Natural killer cell (primary cell): ENCODE measurements around the gene ATP8B3. TPM values are rescaled to one million over a fixed set of nuclear protein-coding genes. Genes with fewer than 3 reads are reported as not detected.

Experiments used
- ATAC-seq, 3 donors: fragments of 150-1000 bp in 2 of 3; fragments of 200-7000 bp in 1 of 3; cut with Tn5 transposase; 1 replicate in 1 of 3; 2 replicates in 2 of 3; pipeline ENCODE4 v1.10.0; 2021; ENCODE audit warnings: mild to moderate bottlenecking in 2 of 3, moderate library complexity in 2 of 3
- DNase-seq, 2 donors: peaks; one replicate each; pipeline versions ENCODE4 v3.0.0 to v3.0.0-alpha.2; 2013 to 2021; ENCODE audit warnings: mixed read lengths in 1 of 2
- H3K27ac ChIP-seq: one replicate; pipeline ENCODE4 v1.5.1; 2013; ENCODE audit warnings: mild to moderate bottlenecking, low read length
- H3K27me3 ChIP-seq: one replicate; pipeline ENCODE4 v1.6.1; 2013; ENCODE audit warnings: low read length; ENCODE audit not compliant: control insufficient read depth, insufficient read depth
- H3K36me3 ChIP-seq: one replicate; pipeline ENCODE4 v1.6.1; 2013; ENCODE audit warnings: low read length; ENCODE audit not compliant: control insufficient read depth, insufficient read depth
- H3K4me1 ChIP-seq: one replicate; pipeline ENCODE4 v1.6.1; 2013; ENCODE audit warnings: low read length; ENCODE audit not compliant: control insufficient read depth, insufficient read depth
- H3K4me3 ChIP-seq: one replicate; pipeline ENCODE4 v1.5.1; 2013; ENCODE audit warnings: low read length
- H3K9me3 ChIP-seq: one replicate; pipeline ENCODE4 v1.6.1; 2013; ENCODE audit warnings: low read length; ENCODE audit not compliant: control insufficient read depth, insufficient read depth
- H3K27ac Mint-ChIP-seq, 2 donors: one replicate each; pipeline ENCODE4 v1.8.0; 2022; ENCODE audit warnings: mild to moderate bottlenecking in 2 of 2, mixed read lengths in 2 of 2, moderate library complexity in 1 of 2
- H3K27me3 Mint-ChIP-seq, 2 donors: one replicate each; pipeline ENCODE4 v1.8.0; 2022; ENCODE audit warnings: low read depth in 2 of 2, mixed read lengths in 2 of 2
- H3K36me3 Mint-ChIP-seq: one replicate; pipeline ENCODE4 v1.8.0; 2022; ENCODE audit warnings: mixed read lengths
- H3K4me1 Mint-ChIP-seq, 2 donors: one replicate each; pipeline ENCODE4 v1.8.0; 2022; ENCODE audit warnings: mixed read lengths in 2 of 2
- H3K4me3 Mint-ChIP-seq: one replicate; pipeline ENCODE4 v1.8.0; 2022; ENCODE audit warnings: mild to moderate bottlenecking, moderate library complexity, mixed read lengths
- H3K9me3 Mint-ChIP-seq, 2 donors: one replicate each; pipeline ENCODE4 v1.8.0; 2022; ENCODE audit warnings: mixed read lengths in 2 of 2
- CTCF ChIP-seq: fragments of 200-600 bp; IDR thresholded peaks from one replicate; pipeline ENCODE4 v1.8.0; 2022; ENCODE audit warnings: antibody characterized with exemption
- WGBS: methylation state at CpG from one replicate; pipeline ENCODE4 v1.1.7; 2013; ENCODE audit warnings: missing lambda C conversion rate; ENCODE audit not compliant: insufficient coverage; 5-methylcytosine and 5-hydroxymethylcytosine counted together
- intact Hi-C: fragments of 100-400 bp; cut with micrococcal nuclease; formaldehyde crosslinking; loops from one replicate; pipeline ENCODE4 v1.14.2; 2022
- total RNA-seq, 4 donors: library from RNA; stranded (reverse); fragments of 120-200 nt in 1 of 4; gene quantifications; one replicate each; pipeline versions ENCODE4 v1.2.3 to v1.2.4, GENCODE V29; 2013 to 2022

ATP8B3 gene
- total RNA-seq, 3 donors from 2014 or later (not counting 1 experiment from before 2014, with no cell fraction given), result 5.3 to 11.5 (median 11.2) TPM

GRCh38 chr19:1749373-1750342 lies 62.4 kb downstream of the ATP8B3 start:
- TF ChIP-seq CTCF, result no peak
- H3K36me3 Mint-ChIP-seq, result no peaks in the 10 kb centered on the region
- intact Hi-C loops, result no loop called here
- peaks cover 3% of the 10 kb centered on the region for H3K9me3 ChIP-seq
- H3K4me3 Mint-ChIP-seq, result peak overlapping the region; percentile 63
- H3K9me3 Mint-ChIP-seq, result no peaks in the 10 kb centered on the region
- ATAC-seq (peak in 1 of 3 donors; percentile 12), DNase-seq (no peak)
- peaks cover 38% of the 10 kb centered on the region for H3K4me1 ChIP-seq
- WGBS, result 2% methylated on average over 99 of the region's 99 CpGs
- no peak overlapping the region for H3K27ac Mint-ChIP-seq
- no peak overlapping the region for H3K4me3 ChIP-seq
- H3K27ac ChIP-seq, result no peak overlapping the region
- H3K27me3 ChIP-seq, result peaks cover 64% of the 10 kb centered on the region
- H3K4me1 Mint-ChIP-seq, result peaks cover 0 to 19% of the 10 kb centered on the region in 2 donors
- no peaks in the 10 kb centered on the region for H3K36me3 ChIP-seq
- H3K27me3 Mint-ChIP-seq, result peaks cover 6 to 36% of the 10 kb centered on the region in 2 donors

- no peak for ATAC-seq
- 7% methylated on average over 45 of the region's 45 CpGs for WGBS
- Histone ChIP-seq H3K27me3 (peaks cover 62% of the 10 kb centered on the region), H3K36me3 (no peaks in the 10 kb centered on the region), H3K4me1 (peaks cover 38% of the 10 kb centered on the region), H3K9me3 (peaks cover 3% of the 10 kb centered on the region), H3K27ac (no peak overlapping the region), H3K4me3 (no peak overlapping the region)
- intact Hi-C loops, result no loop called here
- Mint-ChIP-seq H3K27me3 (peaks cover 6 to 36% of the 10 kb centered on the region in 2 donors), H3K9me3 (no peaks in the 10 kb centered on the region), H3K36me3 (no peaks in the 10 kb centered on the region), H3K4me3 (no peak overlapping the region), H3K27ac (no peak overlapping the region), H3K4me1 (peaks cover 0 to 19% of the 10 kb centered on the region in 2 donors)
- DNase-seq, result no peak
- no peak for TF ChIP-seq CTCF
Observed at GRCh38 chr19:1748873-1749341, 63.2 kb downstream of the ATP8B3 start.

GRCh38 chr19:1748115-1748872 lies 63.8 kb downstream of the ATP8B3 start:
- ATAC-seq (peak in 2 of 3 donors; percentile 43 to 44), DNase-seq (no peak)
- H3K9me3 ChIP-seq, result peaks cover 3% of the 10 kb centered on the region
- H3K9me3 Mint-ChIP-seq, result no peaks in the 10 kb centered on the region
- intact Hi-C loops, result no loop called here
- TF ChIP-seq CTCF, result no peak
- no peaks in the 10 kb centered on the region for H3K36me3 ChIP-seq
- 2% methylated on average over 61 of the region's 61 CpGs for WGBS
- H3K4me3 Mint-ChIP-seq, result peak overlapping the region; percentile 47
- peaks cover 62% of the 10 kb centered on the region for H3K27me3 ChIP-seq
- no peak overlapping the region for H3K27ac ChIP-seq
- H3K4me1 Mint-ChIP-seq, result peaks cover 0 to 19% of the 10 kb centered on the region in 2 donors
- H3K4me1 ChIP-seq, result peaks cover 38% of the 10 kb centered on the region
- peak overlapping the region; percentile 16 for H3K4me3 ChIP-seq
- H3K27ac Mint-ChIP-seq, result peak overlapping the region in 1 of 2 donors; percentile 33
- no peaks in the 10 kb centered on the region for H3K36me3 Mint-ChIP-seq
- H3K27me3 Mint-ChIP-seq, result peaks cover 6 to 36% of the 10 kb centered on the region in 2 donors
